ENCODE results near the gene THAP4. TPM values are rescaled to one million over a fixed set of nuclear protein-coding genes. Genes with fewer than 3 reads are reported as not detected.
"Not testable (repeated sequence)": the region's sequence is repeated elsewhere in the genome, so short reads cannot be mapped to it uniquely, and the experiment has no call there.

Gene THAP4
- total RNA-seq, 1 donor from 2014 or later: 50.1 TPM

DNA sequence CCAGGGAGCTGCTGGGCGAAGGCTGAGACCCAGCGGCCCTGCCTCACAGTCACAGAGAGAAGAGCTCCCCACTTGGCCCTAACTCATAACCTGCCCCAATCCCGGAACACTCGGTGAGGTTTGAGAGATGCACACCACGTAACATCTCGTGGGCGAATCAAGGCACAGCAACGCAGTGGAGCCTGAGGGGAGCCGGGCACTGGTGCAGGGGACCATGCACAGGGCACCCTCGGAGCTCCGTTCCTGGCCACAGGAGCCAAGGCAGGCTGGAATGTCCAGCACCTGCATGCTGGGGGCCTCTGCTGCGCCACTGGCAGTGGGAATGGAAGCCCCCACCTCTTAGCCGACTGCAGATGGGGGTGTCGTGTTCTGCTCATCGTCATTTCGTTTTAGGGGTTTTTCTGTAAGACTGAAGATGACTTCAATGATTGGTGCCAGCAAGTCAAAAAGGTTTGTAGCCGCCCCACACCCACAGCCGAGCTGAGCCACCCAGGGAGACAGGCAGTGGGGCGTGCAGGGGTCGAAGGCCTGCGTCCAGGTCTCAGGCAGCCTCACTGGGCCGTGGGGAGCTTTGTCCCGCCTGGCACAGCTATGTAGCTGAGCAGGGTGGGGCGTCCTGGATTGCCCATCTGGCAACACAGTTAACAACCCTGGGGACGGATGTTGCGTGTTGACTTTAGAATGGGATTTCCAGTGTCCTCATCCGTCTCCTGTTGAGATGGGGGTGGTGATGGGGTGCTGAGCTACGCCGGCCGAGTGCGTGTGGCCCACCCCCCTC lies 33.6 kb upstream of the THAP4 start:
- Mint-ChIP-seq H3K9me3 (no peaks in the 10 kb centered on the region), H3K4me3 (no peak overlapping the region), H3K27me3 (ENCODE audit: low read depth) (no peaks in the 10 kb centered on the region), H3K36me3 (peaks cover 11% of the 10 kb centered on the region), H3K4me1 (peaks cover 13% of the 10 kb centered on the region), H3K27ac (no peak overlapping the region)
- DNase-seq (ENCODE audit: low spot score in 2 of 2, unreplicated experiment in 2 of 2): no peak
- TF ChIP-seq, protein P1, sequence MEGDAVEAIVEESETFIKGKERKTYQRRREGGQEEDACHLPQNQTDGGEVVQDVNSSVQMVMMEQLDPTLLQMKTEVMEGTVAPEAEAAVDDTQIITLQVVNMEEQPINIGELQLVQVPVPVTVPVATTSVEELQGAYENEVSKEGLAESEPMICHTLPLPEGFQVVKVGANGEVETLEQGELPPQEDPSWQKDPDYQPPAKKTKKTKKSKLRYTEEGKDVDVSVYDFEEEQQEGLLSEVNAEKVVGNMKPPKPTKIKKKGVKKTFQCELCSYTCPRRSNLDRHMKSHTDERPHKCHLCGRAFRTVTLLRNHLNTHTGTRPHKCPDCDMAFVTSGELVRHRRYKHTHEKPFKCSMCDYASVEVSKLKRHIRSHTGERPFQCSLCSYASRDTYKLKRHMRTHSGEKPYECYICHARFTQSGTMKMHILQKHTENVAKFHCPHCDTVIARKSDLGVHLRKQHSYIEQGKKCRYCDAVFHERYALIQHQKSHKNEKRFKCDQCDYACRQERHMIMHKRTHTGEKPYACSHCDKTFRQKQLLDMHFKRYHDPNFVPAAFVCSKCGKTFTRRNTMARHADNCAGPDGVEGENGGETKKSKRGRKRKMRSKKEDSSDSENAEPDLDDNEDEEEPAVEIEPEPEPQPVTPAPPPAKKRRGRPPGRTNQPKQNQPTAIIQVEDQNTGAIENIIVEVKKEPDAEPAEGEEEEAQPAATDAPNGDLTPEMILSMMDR (IDR thresholded peaks at IDR 0.05; ENCODE audit: unreplicated experiment): no peak

DNA sequence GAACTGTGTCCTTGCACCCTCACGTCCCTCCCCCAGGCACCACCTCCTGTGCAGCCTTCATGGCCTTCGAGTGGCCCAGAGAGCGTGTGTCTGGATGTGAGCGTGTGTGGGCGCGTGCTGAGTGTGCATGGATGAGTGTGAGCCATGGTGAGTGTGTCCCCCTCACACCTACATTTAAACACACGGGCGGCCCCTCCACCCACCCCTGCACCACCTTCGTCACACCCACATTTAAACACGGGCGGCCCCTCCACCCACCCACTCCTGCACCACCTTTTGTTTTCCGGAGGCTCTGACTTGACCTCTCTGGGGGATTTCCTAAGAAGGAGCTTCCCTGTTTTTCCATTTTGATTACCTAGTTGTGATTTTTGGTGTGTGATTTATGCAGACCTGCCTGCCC lies 31.9 kb upstream of the THAP4 start:
- H3K4me1 Mint-ChIP-seq: peaks cover 17% of the 10 kb centered on the region
- DNase-seq (ENCODE audit: low spot score in 2 of 2, unreplicated experiment in 2 of 2): no peak
- H3K9me3 Mint-ChIP-seq: no peaks in the 10 kb centered on the region
- TF ChIP-seq, protein P1 (IDR thresholded peaks at IDR 0.05; ENCODE audit: unreplicated experiment): no peak
- H3K36me3 Mint-ChIP-seq: peaks cover 11% of the 10 kb centered on the region
- H3K27ac Mint-ChIP-seq: no peak overlapping the region
- no peaks in the 10 kb centered on the region for H3K27me3 Mint-ChIP-seq (ENCODE audit: low read depth)
- no peak overlapping the region for H3K4me3 Mint-ChIP-seq

DNA sequence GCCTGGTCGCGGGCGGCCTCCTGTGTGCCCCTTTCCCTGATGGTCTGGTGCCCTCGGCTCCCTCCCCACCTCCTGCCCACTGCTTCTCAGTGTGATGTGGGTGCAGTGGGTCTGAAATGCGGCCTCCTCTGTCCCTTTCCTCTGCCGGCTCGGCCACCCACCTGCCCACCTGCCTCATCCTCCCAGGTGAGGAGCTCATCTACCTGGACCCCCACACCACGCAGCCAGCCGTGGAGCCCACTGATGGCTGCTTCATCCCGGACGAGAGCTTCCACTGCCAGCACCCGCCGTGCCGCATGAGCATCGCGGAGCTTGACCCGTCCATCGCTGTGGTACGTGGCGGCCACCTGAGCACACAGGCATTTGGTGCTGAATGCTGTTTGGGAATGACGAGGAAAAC lies 31.4 kb upstream of the THAP4 start:
- TF ChIP-seq, protein P1 (IDR thresholded peaks at IDR 0.05; ENCODE audit: unreplicated experiment): no peak
- Mint-ChIP-seq H3K4me1 (peaks cover 17% of the 10 kb centered on the region), H3K36me3 (peaks cover 10% of the 10 kb centered on the region), H3K27ac (no peak overlapping the region), H3K4me3 (no peak overlapping the region), H3K9me3 (no peaks in the 10 kb centered on the region), H3K27me3 (ENCODE audit: low read depth) (no peaks in the 10 kb centered on the region)
- no peak for DNase-seq (ENCODE audit: low spot score in 2 of 2, unreplicated experiment in 2 of 2)

DNA sequence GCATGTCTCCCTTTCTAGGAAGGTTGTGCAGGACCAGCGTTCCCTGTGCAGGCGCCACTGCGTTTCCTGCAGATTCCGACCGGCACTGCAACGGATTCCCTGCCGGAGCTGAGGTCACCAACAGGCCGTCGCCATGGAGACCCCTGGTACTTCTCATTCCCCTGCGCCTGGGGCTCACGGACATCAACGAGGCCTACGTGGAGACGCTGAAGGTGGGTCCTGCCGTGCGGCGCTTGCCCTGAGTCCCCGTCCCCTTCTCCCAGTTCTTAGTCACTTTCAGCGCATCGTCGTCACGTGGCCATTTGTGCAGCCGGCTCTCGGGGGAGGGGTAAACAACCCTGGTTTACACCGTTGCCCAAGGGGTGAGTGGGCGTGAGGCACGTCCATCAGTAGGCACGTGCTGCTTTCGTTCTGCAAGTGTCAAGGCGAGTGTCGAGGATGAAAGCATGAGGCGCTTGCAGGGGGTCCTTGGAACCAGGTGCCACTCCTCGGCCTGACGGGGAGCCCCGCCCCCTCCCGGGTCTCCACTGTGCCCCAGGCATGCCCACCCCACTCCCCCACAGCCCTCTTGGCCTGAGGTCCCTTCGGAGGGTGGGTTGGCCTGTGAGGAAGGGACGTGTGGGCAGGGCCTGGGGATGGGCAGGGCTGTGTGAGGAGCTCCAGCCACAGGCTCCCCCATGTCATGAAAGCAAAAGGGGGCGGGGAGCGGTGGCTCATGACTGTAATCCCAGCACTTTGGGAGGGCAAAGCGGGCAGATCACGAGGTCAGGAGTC lies 29.9 kb upstream of the THAP4 start:
- Mint-ChIP-seq H3K4me3 (peak overlapping the region; percentile 38), H3K4me1 (peaks cover 17% of the 10 kb centered on the region), H3K9me3 (no peaks in the 10 kb centered on the region), H3K27me3 (ENCODE audit: low read depth) (no peaks in the 10 kb centered on the region), H3K27ac (peak overlapping the region; percentile 83), H3K36me3 (peaks cover 9% of the 10 kb centered on the region)
- peak; percentile 56 to 67 for DNase-seq (ENCODE audit: low spot score in 2 of 2, unreplicated experiment in 2 of 2)
- TF ChIP-seq, protein P1 (IDR thresholded peaks at IDR 0.05; ENCODE audit: unreplicated experiment): no peak

DNA sequence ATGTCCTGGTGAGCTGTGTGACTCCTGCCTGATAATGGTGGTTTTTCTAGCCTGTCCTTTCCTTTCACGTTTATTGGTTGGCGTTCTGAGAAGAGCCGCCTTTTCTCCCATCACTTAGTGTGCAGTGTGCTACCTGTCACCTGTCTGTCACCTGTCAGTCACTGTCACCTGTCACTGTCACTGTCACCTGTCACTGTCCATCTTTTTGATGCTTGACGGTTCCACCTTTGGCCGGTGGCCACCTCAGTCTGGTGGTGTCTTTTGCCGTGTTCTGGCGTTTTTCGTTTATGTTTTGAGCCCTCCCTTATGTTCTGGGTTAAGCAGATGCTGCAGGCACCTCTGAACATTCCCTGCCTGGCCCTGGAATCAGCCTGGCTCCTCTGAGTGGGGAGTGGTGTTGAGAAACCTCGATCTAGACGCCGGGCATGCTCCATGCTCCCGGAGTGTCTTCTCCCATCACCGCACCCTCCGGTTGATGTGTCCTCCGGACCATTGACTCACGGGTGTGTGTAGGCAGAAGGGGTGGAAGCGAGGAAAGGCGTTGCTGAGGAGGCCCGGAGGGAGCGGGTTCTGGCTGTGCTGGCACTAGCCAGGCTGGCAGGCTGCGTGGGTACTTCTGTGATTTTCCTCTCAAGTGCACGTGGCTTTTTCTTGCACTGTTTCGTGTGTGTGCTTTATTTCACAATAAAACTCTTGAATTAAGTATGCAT lies 28.9 kb upstream of the THAP4 start:
- no peak for DNase-seq (ENCODE audit: low spot score in 2 of 2, unreplicated experiment in 2 of 2)
- no peaks in the 10 kb centered on the region for H3K9me3 Mint-ChIP-seq
- TF ChIP-seq, protein P1 (IDR thresholded peaks at IDR 0.05; ENCODE audit: unreplicated experiment): no peak
- H3K4me3 Mint-ChIP-seq: no peak overlapping the region
- H3K27me3 Mint-ChIP-seq (ENCODE audit: low read depth): no peaks in the 10 kb centered on the region
- peak overlapping the region; percentile 83 for H3K27ac Mint-ChIP-seq
- peaks cover 5% of the 10 kb centered on the region for H3K36me3 Mint-ChIP-seq
- peaks cover 17% of the 10 kb centered on the region for H3K4me1 Mint-ChIP-seq

DNA sequence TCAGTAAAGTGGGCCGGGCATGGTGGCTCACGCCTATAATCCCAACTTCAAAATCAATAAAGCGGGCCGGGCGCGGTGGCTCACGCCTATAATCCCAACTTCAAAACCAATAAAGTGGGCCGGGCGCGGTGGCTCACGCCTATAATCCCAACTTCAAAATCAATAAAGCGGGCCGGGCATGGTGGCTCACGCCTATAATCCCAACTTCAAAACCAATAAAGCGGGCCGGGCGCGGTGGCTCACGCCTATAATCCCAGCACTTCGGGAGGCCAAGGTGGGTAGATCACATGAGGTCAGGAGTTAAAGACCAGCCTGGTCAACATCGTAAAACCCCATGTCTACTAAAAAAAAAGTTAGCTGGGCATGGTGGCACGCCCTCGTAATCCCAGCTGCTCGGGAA lies 25.8 kb upstream of the THAP4 start:
- not testable (repeated sequence) for H3K4me3 Mint-ChIP-seq; H3K9me3 Mint-ChIP-seq; H3K27me3 Mint-ChIP-seq (ENCODE audit: low read depth)

More for the DNA sequence above, 25.8 kb upstream of the THAP4 start:
- H3K36me3 Mint-ChIP-seq: peaks cover 16% of the 10 kb centered on the region
- DNase-seq (ENCODE audit: low spot score in 2 of 2, unreplicated experiment in 2 of 2); H3K27ac Mint-ChIP-seq: not testable (repeated sequence)
- peaks cover 17% of the 10 kb centered on the region for H3K4me1 Mint-ChIP-seq
